ENCODE data around the gene FBLL1. TPM values are rescaled to one million over a fixed set of nuclear protein-coding genes. Genes with fewer than 3 reads are reported as not detected.

The FBLL1 gene
- total and polyA plus RNA-seq, 2 of the 4 experiments (the other 2 are of a cell fraction): 0.18 to 0.29 TPM

GRCh38 chr5:168557389-168557788, 28.3 kb downstream of the FBLL1 start:
- Histone ChIP-seq H3K9me3 (ENCODE audit: control insufficient read depth, insufficient read depth, low read length) (no peaks in the 10 kb centered on the region), H2AK9ac (replicated peaks; ENCODE audit: low read depth, low read length, poor library complexity) (no peak overlapping the region), H4K91ac (ENCODE audit: insufficient read depth, low read depth, low read length) (no peak overlapping the region), H3K4me2 (ENCODE audit: low read depth, low read length) (no peak overlapping the region), H4K8ac (ENCODE audit: low read depth in 2 of 2, low read length in 2 of 2) (no peak overlapping the region), H3K27me3 (ENCODE audit: control insufficient read depth, insufficient read depth, low read length) (no peaks in the 10 kb centered on the region), H3K18ac (ENCODE audit: low read depth, low read length) (no peak overlapping the region), H3K4ac (ENCODE audit: low read depth, low read length) (no peak overlapping the region), H3K9ac (ENCODE audit: low read depth, low read length) (no peak overlapping the region), H3K4me3 (ENCODE audit: insufficient read depth, low read depth, low read length) (no peak overlapping the region), H3K14ac (replicated peaks; ENCODE audit: low read depth, low read length) (no peak overlapping the region), H3K56ac (ENCODE audit: extremely low read depth, insufficient read depth, low read length) (no peak overlapping the region), H2AFZ (replicated peaks; ENCODE audit: low read length, poor library complexity) (no peak overlapping the region), H2BK15ac (ENCODE audit: low read depth, low read length) (no peak overlapping the region), H4K5ac (ENCODE audit: low read depth, low read length) (no peak overlapping the region), H3K23ac (ENCODE audit: low read depth, low read length) (no peak overlapping the region), H2AK5ac (ENCODE audit: low read depth, low read length) (no peak overlapping the region), H3K27ac (ENCODE audit: insufficient read depth, low read length) (no peak overlapping the region), H4K20me1 (ENCODE audit: insufficient read depth, low read length) (peaks cover 7% of the 10 kb centered on the region; the same call in 1 of the 2 replicates), H2BK20ac (ENCODE audit: low read depth, low read length) (no peak overlapping the region), H3K36me3 (ENCODE audit: control insufficient read depth, insufficient read depth, low read length) (peaks cover 28% of the 10 kb centered on the region), H2BK120ac (ENCODE audit: low read depth, low read length) (no peak overlapping the region), H3K9me1 (ENCODE audit: insufficient read depth, low read length) (peaks cover 2% of the 10 kb centered on the region; the same call in 1 of the 2 replicates), H2BK5ac (ENCODE audit: low read depth, low read length, poor library complexity, severe bottlenecking) (no peak overlapping the region), H3K4me1 (ENCODE audit: control insufficient read depth, insufficient read depth, low read length) (0 out of 2 replicates have a peak, but pooled peaks cover 1% of the 10 kb centered on the region), H3K79me1 (ENCODE audit: low read depth in 1 of 2, low read length in 2 of 2) (peaks cover 11 to 19% of the 10 kb centered on the region in 2 experiments)
- ATAC-seq (ENCODE audit: low read depth) (no peak), DNase-seq (no peak)
- intact Hi-C loops (cut with micrococcal nuclease) (no loop called here), dilution Hi-C loops (cut with HindIII; ENCODE audit: low sequenced_read_pairs, unreplicated experiment) (no loop called here), in situ Hi-C loops (cut with MboI; ENCODE audit: low sequenced_read_pairs) (no loop called here)
- ChIA-PET POLR2A (ENCODE audit: unreplicated experiment) (interaction anchor here (0.6 kb wide), 1 partner anchor 150 kb away, joined by 5 read pairs; no protein-coding TSS in a partner anchor), CTCF (no interaction called here)
- no CpG with 5 or more reads among the region's 2 CpGs for WGBS, 2 experiments (ENCODE audit: extremely low coverage in 2 of 2, insufficient read length in 1 of 2)
- TF ChIP-seq CEBPB (IDR thresholded peaks at IDR 0.05; ENCODE audit: low read depth, low read length): no peak
- no peak for TF ChIP-seq NFE2L2 (IDR thresholded peaks at IDR 0.05; ENCODE audit: low read depth, low read length)
- TF ChIP-seq, protein P1, sequence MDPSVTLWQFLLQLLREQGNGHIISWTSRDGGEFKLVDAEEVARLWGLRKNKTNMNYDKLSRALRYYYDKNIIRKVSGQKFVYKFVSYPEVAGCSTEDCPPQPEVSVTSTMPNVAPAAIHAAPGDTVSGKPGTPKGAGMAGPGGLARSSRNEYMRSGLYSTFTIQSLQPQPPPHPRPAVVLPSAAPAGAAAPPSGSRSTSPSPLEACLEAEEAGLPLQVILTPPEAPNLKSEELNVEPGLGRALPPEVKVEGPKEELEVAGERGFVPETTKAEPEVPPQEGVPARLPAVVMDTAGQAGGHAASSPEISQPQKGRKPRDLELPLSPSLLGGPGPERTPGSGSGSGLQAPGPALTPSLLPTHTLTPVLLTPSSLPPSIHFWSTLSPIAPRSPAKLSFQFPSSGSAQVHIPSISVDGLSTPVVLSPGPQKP (IDR thresholded peaks at IDR 0.05; ENCODE audit: borderline replicate concordance, low read depth, low read length): no peak
- TF ChIP-seq RFX5 (IDR thresholded peaks at IDR 0.05; ENCODE audit: low read depth, low read length): no peak
- no peak for TF ChIP-seq SMC3 (IDR thresholded peaks at IDR 0.05; ENCODE audit: low read depth, low read length)
- BruUV-seq (replicated peaks): no TSS peak
